Measurements from ENCODE around the gene NUPR2.
"Not testable (repeated sequence)": the region's sequence is repeated elsewhere in the genome, so short reads cannot be mapped to it uniquely, and the experiment has no call there.

The NUPR2 gene

GRCh38 chr7:56115852-56116538 is at the start of gene NUPR2:
TSS of gene NUPR2 (minus strand) at chr7:56116417. CDS start at chr7:56116314, 103 bp downstream.
- no peak for DNase-seq

GRCh38 chr7:56157238-56157790 is 41.1 kb upstream of the NUPR2 start:
- DNase-seq: no peak

- not testable (repeated sequence) for DNase-seq
Observed at GRCh38 chr7:56131062-56131461, 14.8 kb upstream of the NUPR2 start.

GRCh38 chr7:56127241-56127975 is 11.2 kb upstream of the NUPR2 start:
- DNase-seq: no peak

- no peak for DNase-seq
Observed at GRCh38 chr7:56125831-56126230, 9.6 kb upstream of the NUPR2 start.

GRCh38 chr7:56124981-56125380 is 8.8 kb upstream of the NUPR2 start:
- DNase-seq: no peak

- no peak for DNase-seq
Observed at GRCh38 chr7:56121440-56121839, 5.2 kb upstream of the NUPR2 start.

- DNase-seq: not testable (repeated sequence)
Observed at GRCh38 chr7:56112244-56112643, 4.0 kb downstream of the NUPR2 start.

- DNase-seq: no peak
Observed at GRCh38 chr7:56110611-56111010, 5.6 kb downstream of the NUPR2 start.

- no peak for DNase-seq
Observed at GRCh38 chr7:56107954-56108258, 8.3 kb downstream of the NUPR2 start.

GRCh38 chr7:56106108-56107073 is 9.8 kb downstream of the NUPR2 start, which contains the start of gene CHCHD2:
TSS of gene CHCHD2 (minus strand) at chr7:56106476. CDS start at chr7:56106413, 63 bp downstream.
- DNase-seq: peak; percentile 91

- no peak for DNase-seq
Observed at GRCh38 chr7:56105508-56105907, 10.7 kb downstream of the NUPR2 start.

GRCh38 chr7:56104138-56104537 is 12.1 kb downstream of the NUPR2 start:
- not testable (repeated sequence) for DNase-seq

GRCh38 chr7:56099653-56100052 is 16.6 kb downstream of the NUPR2 start:
- DNase-seq: no peak

- DNase-seq: not testable (repeated sequence)
Observed at GRCh38 chr7:56098187-56099008, 17.8 kb downstream of the NUPR2 start.

- no peak for DNase-seq
Observed at GRCh38 chr7:56097700-56098099, 18.5 kb downstream of the NUPR2 start.

GRCh38 chr7:56092789-56093531 is 23.3 kb downstream of the NUPR2 start, which contains the start of gene PHKG1:
TSS of gene PHKG1 (minus strand) at chr7:56092952. CDS start at chr7:56088941, 4,011 bp downstream.
- DNase-seq: no peak

- not testable (repeated sequence) for DNase-seq
Observed at GRCh38 chr7:56092388-56092787, 23.8 kb downstream of the NUPR2 start.

- DNase-seq: no peak
Observed at GRCh38 chr7:56091591-56091990, 24.6 kb downstream of the NUPR2 start.

- DNase-seq: no peak
Observed at GRCh38 chr7:56087445-56087844, 28.8 kb downstream of the NUPR2 start.

GRCh38 chr7:56086761-56087160 is 29.5 kb downstream of the NUPR2 start:
- no peak for DNase-seq
